DMS 273 treated with DMSO at 0.1 percent for 48 hours (cell line): ENCODE data around the gene MYO7B.

ENCODE experiments used
- DNase-seq: peaks from one replicate; lab custom pipeline; 2025; lab: John Stamatoyannopoulos, UW

Gene MYO7B

DNA sequence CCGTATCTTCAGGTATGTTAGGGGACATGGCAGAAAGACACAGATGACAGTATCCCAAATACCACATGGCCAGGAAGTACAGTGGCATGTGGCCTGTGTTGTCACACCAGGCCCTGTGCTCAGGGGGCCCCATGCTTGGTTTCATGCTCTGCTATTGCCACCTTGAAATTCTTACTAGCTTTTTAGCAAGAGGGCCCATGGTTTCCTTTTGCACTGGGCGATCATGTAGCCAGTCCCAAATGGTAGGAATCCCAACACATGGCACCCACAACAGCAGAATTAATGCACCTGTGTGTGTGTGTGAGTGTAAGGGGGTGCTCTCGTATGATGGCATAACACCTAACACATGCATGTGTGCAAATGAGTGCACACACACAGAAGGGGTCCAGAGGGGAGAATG is 39.2 kb downstream of the MYO7B start:
- no peak for DNase-seq

DNA sequence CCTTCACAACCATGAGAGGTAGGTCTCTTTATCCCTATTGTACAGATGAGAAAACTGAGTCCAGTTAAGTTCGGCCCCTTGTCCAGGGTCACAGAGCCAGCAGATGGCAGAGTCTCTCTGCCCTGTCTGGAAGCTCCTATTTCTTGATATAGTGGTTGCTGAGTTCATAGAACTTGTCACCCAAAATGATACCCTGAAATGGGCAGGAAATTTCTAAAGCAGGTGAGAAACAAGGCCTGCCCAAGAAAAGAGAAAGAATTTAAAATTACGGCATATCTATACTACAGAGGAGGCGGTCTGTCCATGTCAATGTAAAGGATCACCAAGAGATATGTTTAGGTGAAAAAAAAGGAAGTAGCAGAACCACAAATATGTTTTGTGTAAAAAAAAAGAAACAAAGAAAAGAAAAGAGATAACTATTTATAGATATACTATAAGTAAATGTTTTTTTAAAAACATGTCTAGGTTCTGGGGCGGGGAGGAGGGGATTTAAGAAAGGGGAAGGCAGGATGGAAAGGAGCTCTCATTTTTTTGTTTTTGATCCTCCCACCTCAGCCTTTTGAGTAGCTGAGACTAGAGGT is 39.8 kb downstream of the MYO7B start:
- DNase-seq, result no peak

DNA sequence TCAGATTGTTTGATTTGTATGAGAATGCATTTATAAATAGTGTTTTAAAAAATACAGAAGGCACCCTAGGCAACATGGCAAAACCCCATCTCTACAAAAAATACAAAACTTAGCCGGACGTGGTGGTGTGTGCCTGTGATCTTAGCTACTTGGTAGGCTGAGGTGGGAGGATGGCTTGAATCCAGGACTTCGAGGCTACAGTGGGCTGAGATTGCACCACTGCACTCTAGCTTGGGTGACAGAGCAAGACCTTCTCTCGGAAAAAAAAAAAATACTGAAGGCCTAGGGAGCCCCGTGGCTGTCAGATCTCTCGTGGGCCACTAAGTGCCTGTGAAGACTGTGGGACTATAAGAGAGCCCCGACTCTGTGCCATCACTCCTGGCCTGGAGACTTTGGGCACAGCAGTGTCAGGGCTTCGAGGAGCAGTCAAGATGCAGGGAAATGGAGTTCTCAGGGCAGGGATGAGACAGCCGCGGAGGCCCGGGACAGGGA is 40.5 kb downstream of the MYO7B start:
- no peak for DNase-seq

DNA sequence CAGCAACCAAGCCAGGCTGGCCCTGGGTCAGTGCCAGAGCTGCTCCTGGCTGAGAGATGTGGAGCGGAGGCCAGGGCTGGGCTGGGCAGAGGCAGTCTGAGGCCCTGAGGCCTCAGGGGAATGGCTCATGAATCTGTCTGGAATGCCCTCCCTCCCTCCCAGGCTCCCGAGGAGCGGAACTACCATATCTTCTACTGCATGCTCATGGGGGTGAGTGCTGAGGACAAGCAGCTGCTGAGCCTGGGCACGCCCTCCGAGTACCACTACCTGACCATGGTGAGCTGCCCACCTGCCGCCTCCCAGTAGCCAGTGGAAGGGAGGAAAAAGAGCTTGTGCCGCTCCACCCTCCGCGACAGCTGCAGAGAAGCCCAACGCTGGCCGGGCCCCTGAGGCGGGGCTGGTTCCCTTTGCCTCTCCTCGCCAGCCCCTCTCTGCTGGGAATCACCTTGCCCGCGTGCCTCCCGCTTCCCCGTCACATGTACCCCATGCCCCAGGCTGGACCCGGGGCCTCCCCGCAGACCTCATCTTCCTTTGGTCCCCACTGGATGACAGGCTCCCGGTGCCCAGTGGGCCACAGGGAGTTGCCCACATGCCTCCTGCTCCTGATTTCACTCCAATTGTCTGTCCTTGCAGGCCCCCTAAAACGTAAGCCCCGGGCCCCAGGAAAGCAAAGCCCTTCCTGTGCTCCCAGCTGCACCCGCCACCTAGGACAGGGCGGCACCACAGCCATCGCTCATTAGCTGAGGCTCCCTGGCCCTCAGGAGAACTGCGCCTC is 41.1 kb downstream of the MYO7B start:
- no peak for DNase-seq

DNA sequence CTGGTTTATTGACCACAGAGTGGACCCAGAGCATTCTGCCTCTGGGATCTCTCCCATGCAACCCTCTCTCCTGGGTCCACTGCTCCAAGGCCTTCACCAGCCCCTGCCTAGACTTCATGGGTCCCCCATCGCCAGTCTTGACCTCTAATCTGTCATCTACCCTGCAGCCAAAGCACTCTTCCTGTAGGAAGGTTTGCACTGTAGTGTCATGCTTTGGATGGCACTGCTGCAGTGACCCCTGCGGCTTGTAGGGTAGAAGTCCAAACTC is 41.7 kb downstream of the MYO7B start:
- no peak for DNase-seq

DNA sequence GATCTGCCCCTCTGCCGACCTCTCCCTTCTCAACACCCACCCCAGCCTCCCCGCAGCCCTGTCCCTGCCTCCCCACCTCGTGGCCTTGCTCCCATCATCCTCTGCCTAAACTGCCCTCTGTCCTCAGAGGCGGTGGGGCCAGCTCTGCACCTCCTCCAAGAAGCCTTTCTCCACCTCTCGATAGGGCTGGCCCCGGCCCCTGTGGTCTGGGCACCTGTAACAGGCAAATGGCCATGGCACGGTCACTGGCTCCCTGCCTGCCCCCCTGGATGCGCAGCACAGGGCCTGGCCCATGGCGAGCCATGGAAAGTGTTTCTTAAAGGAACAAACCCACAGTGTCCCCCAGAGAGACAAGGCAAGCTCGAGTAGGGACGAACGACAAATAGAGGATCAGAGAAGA is 42.0 kb downstream of the MYO7B start:
- no peak for DNase-seq

DNA sequence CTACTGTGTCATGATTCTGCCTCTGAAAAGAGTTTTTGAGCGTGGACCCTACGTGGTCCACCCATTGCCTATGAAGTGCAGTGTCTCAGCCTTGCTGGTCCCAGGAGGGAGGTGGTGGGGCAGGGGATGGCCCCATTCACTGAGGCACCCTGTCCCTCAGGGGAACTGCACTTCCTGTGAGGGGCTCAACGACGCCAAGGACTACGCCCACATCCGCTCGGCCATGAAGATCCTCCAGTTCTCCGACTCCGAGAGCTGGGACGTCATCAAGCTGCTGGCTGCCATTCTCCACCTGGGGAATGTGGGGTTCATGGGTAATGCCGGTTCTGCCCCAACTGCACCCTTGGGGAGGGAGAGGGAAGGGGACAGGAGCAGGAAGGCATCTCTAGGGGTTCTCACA is 42.5 kb downstream of the MYO7B start:
- no peak for DNase-seq

DNA sequence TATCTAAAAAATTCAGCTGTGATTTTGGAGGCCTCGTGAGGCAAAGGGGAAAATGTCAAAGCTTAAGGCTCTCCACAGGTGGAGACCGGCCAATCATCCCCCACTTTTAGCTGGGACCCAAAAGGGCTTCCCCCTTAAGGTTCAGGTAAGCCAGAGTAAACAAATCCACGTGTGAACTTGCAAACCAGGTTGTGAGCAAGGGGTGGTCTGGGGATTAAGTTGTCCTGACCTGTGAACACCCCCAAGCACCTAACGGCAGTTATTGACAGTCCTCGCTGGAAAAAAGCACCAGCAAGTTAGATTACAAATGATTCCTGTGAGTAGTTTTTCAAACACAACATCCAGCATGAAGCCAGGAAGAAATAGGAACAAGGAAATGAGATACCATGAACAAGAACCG is 42.9 kb downstream of the MYO7B start:
- no peak for DNase-seq

DNA sequence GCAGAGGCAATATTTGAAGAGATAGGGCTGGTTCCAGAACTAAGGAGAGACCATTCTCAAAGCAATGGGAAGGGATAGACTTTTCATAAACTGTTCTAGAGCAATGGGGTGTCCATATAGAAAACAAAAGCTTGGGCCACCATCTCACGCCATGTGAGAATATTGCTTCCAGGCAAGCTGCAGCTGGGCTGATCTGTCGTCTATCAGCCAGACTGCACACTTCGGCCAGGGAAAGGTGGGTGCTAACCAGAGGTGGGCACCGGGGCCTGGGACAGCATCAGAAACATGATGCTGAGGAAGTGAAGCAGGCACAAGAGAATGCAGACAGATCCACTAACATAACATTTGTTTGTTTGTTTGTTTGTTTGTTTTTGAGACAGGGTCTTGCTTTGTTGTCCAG is 43.7 kb downstream of the MYO7B start:
- DNase-seq, result no peak

DNA sequence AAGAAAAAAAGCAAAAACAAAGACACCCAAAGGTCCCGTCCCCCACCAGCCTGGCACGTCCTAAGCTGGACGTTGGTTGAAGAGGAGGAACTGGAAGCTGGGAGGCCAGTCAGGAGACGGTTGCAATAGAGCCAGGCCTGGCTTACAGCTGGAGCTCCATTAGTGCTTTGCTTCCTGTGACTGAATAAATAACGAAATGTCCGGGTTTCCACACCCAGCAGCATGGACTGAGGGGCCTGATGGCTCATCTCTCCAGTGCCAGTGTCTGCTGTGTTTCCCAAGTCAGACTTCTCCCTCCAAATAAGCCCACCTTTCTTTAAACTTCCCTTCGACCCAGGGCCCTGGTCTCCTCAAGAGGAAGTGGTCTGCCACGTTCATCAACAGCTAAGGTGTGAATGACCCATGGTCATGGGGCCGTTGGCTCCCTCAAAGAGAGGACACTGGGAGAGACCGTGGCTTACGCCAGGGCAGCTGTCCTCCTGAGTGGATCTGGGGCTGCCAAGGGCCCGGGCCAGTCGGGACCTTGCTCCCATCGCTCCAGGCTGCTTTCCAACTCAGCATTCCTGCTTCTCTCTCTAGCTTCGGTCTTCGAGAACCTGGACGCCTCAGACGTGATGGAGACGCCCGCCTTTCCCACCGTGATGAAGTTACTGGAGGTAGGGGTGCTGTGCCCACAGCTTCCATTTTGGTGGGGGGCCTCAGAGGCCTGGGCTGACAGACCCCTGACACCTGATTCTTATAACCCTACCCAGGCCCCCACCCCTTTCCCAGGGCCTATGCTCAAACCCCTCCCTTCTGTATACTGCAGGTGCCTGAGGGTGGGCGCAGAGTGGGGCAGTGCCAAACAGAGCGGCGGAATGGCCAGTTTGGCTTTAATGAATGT is 44.9 kb downstream of the MYO7B start:
- DNase-seq, result no peak

DNA sequence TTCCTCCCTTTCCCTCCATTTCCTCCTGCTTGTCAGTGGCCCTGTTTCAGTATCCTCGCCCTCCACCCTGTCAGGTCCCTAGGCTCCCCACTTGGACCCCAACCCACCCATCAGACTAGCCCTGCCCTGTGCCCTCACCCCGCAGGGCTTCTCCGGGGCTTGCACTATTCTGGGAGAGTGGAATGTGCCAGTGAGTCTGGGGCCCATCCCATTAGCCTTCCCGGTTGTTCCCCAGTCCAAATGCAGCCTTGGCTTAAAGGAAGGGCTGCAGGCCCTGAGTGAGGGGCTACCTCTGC is 45.5 kb downstream of the MYO7B start:
- no peak for DNase-seq

DNA sequence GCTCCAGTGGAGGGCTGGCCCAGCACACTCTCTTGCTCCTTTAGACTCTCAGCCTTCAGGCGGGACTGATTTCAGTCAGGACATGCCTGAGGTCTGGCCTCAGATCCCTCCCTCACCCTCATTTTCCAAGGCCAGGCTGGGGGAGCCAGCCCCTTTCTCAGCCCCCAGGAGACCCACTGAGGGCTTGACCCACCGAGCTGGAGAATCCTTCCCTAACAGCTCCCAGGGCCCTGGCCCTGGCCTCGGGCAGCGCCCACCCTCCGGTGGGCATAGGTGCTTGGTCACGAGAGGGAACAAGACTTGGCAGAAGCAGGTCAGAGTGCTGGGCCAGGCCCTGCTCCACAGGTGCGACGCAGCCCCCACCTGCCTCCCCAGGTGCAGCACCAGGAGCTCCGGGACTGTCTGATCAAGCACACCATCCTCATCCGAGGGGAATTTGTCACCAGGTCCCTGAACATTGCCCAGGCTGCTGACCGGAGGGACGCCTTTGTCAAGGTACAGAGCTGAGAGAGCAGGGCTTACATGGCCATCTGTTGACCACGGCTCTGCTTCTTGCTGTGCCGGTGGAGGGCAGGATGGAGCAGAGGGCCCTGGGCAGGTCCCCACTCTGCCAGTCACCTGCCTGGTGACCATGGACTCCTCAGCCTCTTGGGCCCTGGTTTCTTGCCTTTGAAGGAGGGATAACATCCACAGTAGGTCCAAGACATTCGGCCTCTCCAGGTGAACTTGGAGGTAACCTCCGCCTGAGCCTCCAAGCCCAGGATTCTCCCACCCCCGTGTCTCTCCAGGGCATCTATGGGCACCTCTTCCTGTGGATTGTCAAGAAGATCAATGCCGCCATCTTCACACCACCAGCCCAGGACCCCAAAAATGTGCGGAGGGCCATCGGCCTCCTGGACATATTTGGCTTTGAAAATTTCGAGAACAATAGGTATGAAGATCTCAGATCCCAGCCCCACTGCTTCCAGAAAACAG is 46.3 kb downstream of the MYO7B start:
- no peak for DNase-seq

DNA sequence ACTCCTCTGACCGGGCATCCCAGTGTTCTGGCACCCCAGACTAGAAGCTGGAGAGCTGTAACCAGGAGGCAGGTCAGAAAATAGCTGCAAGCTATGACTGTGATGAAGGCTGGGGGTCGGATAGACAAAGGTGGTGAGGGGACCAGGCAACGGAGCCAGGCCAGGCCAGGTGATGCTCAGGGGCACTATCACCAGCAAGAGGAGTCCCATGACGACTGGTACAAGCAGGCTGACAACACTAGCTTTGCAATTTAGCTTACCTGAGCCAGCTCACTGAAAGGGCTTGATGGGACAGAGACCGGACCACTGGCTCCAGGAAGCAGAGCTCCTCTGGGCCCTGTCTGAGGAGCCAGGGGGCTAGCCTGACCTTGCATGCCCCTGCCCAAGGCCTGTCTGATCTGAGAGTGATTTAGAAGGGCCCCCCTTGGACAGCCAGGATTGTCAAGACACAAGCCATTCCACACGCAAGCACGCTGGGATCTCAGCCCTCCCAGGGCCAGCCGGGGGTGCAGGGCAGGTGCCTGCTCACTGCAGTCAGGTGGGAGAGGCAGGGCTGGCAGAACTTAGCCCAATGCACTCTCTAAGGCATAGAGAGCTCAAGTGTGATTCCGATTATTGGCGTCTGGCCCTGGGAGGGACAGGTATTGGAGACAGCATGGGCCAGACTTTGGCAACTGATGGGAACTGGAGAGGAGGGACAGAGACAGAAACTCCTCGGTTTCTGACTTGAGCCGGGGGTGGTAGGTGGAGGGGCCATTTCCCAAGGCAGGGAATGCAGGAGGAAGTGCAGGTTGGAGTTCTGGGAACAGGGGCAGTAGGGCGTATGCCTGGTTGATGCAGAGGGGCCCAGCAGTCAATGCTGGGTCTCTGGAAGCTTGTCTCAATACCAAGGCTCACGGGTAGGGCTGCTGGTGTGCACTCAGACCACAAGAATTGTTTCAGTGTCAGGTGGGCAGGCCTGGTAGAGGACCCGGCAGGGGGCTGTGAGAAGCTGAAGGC is 47.7 kb downstream of the MYO7B start:
- DNase-seq, result no peak

DNA sequence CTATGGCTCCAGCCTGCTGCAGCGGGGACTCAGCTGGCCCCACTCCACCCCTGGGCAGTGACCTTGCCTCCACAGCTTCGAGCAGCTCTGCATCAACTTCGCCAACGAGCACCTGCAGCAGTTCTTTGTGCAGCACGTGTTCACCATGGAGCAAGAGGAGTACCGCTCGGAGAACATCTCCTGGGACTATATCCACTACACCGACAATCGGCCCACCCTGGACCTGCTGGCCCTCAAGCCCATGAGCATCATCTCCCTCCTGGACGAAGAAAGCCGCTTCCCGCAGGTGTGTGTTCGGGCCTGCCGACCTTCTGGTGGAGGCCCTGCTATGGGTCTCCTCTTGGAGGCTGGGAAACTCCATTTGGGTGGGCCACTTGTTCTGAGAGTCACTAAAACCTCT is 48.6 kb downstream of the MYO7B start:
- DNase-seq, result no peak

DNA sequence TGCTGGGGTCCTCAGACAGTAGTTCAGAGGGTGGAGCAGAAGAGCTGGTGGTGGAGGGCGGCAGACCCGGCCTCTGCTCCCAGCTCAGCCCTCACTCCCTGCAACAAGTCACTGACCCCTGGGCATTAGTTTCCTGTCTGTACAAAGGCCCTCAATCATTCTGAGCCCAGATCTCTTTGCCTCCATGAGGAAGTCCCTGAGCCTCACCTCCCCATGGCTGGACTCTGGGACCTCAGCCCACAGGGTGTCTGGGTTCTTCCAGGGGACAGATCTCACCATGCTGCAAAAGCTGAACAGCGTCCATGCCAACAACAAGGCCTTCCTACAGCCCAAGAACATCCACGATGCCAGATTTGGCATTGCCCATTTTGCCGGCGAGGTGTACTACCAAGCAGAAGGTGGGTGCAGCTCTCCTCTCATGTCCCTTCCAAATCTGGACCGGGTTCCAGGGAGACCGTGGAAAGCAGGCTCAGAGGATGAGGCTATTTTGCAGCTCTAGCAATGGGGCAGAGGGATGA is 49.1 kb downstream of the MYO7B start:
- DNase-seq, result no peak

DNA sequence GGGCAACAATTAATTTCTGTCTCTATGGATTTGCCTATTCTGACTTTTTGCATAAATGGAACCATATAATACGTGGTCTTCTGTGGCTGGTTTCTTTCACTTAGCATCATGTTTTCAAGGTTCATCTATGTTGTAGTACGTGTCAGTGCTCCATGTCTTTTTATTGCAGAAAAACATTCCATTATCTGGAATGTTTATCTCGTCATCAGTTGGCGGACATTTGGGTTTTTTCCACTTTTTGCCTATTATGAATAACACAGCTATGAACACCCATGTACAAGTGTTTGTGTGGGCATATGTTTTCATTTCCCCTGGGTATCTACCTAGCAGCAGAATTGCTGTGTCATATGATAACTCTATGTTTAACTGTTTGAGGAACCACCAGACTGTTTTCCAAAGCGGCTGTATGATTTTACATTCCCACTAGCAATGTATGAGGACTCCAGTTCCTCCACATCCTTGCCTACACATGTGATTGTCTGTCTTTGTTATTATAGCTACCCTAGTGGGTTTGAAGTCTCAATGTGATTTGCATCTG is 49.9 kb downstream of the MYO7B start:
- no peak for DNase-seq

DNA sequence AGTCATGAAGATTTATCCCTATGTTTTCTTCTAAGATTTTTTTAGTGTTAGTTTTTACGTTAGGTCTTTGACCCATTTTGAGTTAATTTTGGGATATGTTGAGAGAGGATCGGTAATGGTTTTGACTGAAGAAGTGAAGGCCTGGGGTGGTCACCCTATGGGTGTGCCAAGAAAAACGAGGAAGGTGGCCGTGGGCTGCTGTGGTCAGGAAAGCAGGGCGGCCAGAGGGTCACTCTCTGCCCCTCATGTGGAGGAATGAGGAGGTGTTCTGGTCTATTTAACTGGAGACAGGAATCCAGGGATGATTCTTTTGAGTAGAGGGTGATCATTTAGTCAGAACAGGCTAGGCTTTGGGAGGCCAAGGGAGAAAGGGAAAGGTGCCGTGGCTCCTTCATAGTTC is 50.7 kb downstream of the MYO7B start:
- DNase-seq, result no peak

DNA sequence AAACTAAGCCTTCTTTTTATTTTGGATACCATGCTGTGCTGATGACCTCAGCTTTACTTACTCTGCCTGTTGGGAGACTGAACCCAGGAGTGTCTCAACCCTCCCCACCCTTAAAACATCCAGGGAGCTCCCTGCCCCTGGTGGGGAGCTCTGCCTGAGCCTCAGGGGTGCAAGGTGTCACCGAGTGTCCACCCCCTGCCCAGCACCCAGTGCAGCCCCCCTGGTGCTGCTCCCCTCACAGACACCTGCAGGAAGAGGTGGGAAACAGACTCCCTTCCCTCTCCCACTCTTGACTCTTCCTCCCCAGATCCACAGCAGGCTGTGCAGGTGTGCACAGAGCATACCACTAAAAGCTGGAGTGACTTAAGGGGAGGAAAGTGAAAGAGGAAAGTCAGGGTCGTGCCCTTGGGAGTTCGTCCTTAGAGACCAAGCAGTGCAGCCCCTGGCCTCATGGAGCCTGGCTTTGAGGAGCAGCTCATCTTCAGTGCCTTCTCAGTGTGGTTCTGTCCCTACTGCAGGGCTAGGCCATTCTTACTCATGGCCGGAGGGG is 51.3 kb downstream of the MYO7B start:
- no peak for DNase-seq

DNA sequence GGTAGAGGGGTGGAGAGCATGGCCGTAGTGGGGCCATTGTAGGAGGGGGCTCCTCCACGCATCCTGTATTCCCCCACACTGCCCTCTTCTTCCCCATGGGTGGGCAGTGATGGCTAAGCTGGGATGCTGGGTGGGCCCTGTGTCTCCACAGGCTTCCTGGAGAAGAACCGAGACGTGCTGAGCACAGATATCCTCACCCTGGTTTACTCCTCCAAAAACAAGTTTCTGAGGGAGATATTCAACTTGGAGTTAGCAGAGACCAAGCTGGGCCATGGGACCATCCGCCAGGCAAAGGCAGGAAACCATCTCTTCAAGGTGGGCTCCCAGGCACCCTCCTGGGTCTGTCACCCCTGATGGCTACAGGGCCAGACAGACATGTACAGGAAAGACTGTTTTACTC is 52.8 kb downstream of the MYO7B start:
- DNase-seq, result no peak

DNA sequence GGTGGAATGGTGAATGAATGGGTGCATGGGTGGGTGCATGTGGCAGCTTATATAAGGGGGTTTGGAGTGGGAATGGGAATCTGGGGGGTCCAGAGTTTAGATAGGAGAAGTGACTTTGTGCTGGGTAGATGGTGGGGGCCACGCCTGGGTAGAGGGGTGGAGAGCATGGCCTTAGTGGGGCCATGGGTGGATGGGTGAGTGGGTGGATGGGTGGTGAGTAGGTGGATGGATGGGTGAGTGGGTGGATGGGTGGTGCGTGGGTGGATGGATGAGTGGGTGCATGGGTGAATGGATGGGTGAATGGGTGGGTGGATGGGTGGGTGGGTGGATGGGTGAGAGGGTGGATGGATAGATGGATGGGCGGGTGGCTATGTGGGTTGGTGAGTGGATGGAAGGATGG is 53.9 kb downstream of the MYO7B start:
- no peak for DNase-seq
